HG03045 (cell line): ENCODE results near the gene PAX5.

ENCODE experiments used
- ATAC-seq: cut with Tn5 transposase; IDR thresholded peaks from one replicate; pipeline ENCODE4 v1.9.1; 2021; ENCODE audit warnings: mild to moderate bottlenecking, moderate library complexity; ENCODE audit not compliant: unreplicated experiment

The PAX5 gene

GRCh38 chr9:36817160-36817834 is 216.8 kb downstream of the PAX5 start:
- no peak for ATAC-seq

GRCh38 chr9:36816371-36816770 is 217.7 kb downstream of the PAX5 start:
- no peak for ATAC-seq

- no peak for ATAC-seq
These were observed 218.3 kb downstream of the PAX5 start for GRCh38 chr9:36815566-36816348.

GRCh38 chr9:36815023-36815422 is 219.0 kb downstream of the PAX5 start:
- ATAC-seq: no peak

GRCh38 chr9:36813154-36813553 is 220.9 kb downstream of the PAX5 start:
- ATAC-seq: no peak

- no peak for ATAC-seq
These were observed 221.5 kb downstream of the PAX5 start for GRCh38 chr9:36812556-36812955.

- no peak for ATAC-seq
These were observed 225.8 kb downstream of the PAX5 start for GRCh38 chr9:36808251-36808650.

- no peak for ATAC-seq
These were observed 230.1 kb downstream of the PAX5 start for GRCh38 chr9:36803961-36804360.

GRCh38 chr9:36802201-36802920 is 231.7 kb downstream of the PAX5 start:
- ATAC-seq: no peak

- ATAC-seq: no peak
These were observed 233.6 kb downstream of the PAX5 start for GRCh38 chr9:36800455-36800854.

GRCh38 chr9:36798350-36799065 is 235.6 kb downstream of the PAX5 start:
- ATAC-seq: no peak

GRCh38 chr9:36797471-36798220 is 236.4 kb downstream of the PAX5 start:
- no peak for ATAC-seq

GRCh38 chr9:36796671-36797419 is 237.2 kb downstream of the PAX5 start:
- no peak for ATAC-seq

- ATAC-seq: no peak
These were observed 239.6 kb downstream of the PAX5 start for GRCh38 chr9:36794461-36794860.

GRCh38 chr9:36793277-36793676 is 240.8 kb downstream of the PAX5 start:
- ATAC-seq: no peak

- no peak for ATAC-seq
These were observed 242.7 kb downstream of the PAX5 start for GRCh38 chr9:36791222-36791950.

- no peak for ATAC-seq
These were observed 244.2 kb downstream of the PAX5 start for GRCh38 chr9:36789886-36790285.

GRCh38 chr9:36788534-36788933 is 245.5 kb downstream of the PAX5 start:
- ATAC-seq: no peak

- ATAC-seq: no peak
These were observed 246.4 kb downstream of the PAX5 start for GRCh38 chr9:36787709-36788108.
